NCI-H2196 treated with DMSO at 0.1 percent for 48 hours (cell line): ENCODE data around the gene TIMM44.
"Not testable (repeated sequence)": the region's sequence is repeated elsewhere in the genome, so short reads cannot be mapped to it uniquely, and the experiment has no call there.

Experiments
- DNase-seq: peaks from one replicate; lab custom pipeline; 2025; ENCODE audit not compliant: unreplicated experiment; lab: John Stamatoyannopoulos, UW

Gene TIMM44

GRCh38 chr19:7953060-7953459 lies 9.6 kb upstream of the TIMM44 start:
- DNase-seq, result no peak

- DNase-seq, result no peak
Measured at GRCh38 chr19:7947939-7948338, 4.5 kb upstream of the TIMM44 start.

DNA sequence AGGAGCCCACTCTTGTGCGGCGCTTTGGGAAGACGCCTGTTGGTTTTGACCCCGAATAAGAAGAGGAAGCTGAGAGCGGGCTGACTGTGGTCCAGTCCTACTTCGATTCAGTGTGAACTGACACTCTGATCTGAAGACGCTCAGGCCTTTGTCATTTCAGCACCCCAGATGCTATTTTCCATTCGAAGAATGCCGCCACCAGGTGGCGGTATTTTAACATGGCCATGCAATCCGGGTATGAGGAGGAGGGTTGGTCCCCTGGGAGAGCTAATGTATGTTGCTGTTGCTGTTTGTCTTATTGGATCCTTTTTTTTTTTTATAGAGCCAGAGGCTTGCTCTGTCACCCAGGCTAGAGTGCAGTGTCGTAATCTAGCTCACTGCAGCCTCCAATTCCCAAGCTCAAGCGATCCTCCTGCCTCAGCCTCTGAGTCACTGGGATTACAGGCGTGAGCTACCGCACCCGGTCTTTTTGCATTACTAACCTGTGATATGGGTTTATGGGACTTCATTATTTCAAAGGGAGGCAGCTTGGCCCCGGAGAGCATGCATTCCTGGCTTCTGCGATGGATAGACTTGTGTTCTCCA lies 803 bp upstream of the TIMM44 start:
- peak; percentile 77 for DNase-seq

DNA sequence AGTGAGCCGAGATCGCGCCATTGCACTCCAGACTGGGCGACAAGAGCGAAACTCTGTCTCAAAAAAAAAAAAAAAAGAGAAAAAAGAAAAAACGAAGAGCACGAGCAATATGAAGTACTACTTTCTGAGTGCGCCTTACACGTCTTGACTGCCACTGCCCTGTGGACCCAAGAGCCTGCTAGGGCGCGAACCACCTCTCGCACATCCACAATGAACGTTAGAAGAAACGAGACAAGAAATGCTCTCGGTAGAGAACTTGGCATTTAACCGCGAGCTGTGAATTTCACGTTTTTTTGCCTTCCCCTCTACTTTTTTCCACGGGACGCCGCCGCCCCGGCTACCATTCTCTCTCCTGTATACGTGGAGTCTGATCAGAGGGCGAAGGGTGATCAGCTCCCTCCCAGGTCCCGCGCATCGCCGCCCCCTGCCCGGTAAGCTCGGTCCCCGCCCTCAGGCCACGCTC lies 454 bp downstream of the TIMM44 start:
- no peak for DNase-seq

DNA sequence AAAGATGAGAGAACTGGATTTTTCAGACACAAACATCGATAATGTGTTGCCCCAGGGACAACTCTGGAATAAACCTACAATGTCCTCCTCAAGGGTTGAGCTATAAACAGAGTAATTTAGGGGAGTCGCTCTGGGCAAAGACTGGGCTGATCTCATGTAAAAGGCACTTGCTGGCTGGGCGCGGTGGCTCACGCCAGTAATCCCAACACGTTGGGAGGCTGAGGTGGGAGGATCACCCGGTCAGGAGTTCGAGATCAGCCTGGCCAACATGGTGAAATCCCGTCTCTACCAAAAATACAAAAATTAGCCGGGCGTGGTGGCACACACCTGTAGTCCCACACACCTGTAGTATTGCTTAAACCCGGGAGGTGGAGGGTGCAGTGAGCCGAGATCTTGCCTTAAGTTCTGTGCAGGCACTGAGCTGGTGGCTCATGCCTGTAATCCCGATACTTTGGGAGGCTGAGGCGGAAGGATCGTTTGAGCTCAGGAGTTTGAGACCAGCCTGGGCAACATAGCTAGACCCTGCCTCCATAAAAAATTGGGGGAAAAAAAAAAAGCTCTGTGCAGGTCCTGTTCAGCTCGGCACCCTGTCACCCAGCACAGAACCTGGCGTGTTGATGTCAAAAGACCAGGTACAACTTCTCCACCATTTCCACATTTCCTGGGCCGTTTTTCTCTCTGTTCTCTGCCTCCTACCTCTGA lies 1.4 kb downstream of the TIMM44 start:
- DNase-seq, result no peak

- no peak for DNase-seq
Measured at GRCh38 chr19:7940841-7941240, 2.6 kb downstream of the TIMM44 start.

DNA sequence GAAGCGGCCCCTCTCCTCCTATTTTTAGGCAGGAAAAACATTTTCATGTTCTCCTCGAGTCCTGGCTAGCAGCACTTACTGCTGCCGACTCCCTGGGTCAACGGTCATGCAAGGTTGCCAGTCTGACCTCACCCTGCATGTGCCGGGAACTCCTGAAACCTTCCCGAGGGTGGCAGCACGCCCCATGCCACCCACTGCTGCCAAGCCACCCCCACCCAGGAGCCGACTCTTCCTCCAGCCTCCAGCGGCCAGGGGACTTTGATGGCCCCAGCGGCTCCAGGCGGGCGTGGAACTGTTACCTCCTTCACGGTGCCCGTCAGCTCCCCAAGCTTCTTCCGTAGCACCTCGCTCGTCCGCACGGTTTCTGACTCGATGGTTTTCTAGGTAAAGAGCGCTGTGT lies 8.7 kb downstream of the TIMM44 start:
- DNase-seq, result no peak

- no peak for DNase-seq
Measured at GRCh38 chr19:7933828-7934725, 9.4 kb downstream of the TIMM44 start.

- no peak for DNase-seq
Measured at GRCh38 chr19:7933411-7933810, 10.1 kb downstream of the TIMM44 start.

DNA sequence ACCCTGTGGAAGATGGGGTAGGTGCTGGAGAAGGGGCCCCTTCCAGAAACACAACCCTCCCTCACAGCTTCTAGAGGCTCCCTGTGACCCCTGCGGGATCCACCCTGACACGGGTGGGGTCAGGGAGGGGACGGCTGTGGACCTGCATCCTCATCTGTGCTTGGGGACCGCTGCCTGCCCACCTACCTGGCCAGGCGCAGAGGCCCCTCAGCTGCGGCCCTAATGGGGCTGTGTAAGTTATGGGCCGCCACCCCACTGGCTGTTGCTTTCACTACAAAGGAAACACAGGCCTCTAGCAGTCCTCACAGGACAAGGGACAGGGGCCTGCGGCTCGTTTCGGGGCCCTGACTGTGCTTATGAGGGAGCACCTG lies 10.6 kb downstream of the TIMM44 start:
- DNase-seq, result no peak

DNA sequence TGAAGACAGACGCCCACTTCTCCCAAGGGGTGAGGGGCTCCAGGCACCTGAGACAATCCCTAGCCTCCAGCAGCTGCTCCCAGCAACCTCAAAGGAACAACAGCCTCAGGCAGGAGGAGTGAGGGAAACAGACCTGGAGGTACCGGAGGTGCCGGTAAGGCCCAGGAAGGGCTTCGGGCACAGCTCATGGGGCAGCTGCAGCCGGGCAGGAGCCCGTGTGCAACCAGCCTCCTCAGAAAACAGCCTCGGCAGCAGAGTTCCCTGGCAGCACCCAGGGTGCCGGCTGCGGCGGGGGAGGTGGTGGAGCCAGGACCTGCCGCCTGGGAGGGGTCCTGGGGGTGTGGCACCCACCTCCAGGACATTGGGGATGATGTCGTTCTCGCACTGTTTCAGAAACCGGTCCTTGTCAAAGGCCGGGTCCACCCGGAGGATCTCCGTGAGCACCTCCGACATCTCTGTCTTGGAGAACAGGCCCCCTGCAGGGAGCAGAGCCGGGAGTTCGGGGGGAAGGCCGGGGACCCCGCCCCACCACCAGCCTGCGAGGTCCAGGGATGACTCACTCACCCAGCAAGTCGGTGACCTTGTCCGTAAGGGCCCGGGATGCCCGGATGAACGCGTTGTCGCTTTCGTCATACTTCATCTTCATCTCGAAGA lies 11.1 kb downstream of the TIMM44 start:
- DNase-seq, result no peak

DNA sequence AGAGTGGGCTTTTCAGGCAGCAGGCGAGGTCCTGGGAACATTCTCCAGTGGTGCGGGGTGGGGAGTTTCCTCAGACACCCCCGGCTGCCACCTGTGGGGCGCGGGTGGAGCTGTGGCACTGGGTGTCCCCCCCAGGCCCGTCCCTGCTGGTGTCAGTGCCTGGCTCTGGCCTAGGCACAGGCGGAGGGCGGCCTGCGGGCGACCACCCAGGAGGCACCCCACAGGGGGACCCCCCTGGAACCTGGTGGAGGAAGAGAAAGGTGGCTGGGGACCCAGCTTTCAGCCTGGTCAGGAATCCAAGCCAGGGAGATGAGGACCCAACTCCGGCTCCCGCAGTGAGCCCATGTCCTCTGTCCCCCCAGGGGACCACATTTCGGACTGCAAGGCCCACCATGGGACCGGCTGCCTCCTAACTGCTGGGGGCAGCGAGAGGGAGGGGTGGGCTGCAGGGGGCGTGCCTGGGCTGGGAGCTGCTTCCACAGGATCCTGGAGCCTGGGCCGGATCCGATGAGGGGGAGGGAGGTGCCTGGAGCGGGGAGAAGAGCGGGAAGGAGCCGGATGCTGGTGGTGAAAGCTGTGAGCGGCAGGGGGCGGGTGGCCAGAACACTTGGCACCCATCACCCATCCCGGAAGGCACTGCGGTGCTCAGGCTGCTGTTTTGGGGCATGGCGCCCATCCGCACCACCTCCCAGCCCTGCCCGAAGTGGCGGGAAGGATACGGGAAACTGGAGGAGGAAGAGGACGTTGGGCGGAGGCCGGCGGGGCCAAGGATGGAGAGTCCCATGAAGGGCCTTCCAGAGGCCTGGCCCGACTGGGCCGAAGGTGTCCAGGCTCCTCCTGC lies 12.0 kb downstream of the TIMM44 start:
- DNase-seq, result no peak

DNA sequence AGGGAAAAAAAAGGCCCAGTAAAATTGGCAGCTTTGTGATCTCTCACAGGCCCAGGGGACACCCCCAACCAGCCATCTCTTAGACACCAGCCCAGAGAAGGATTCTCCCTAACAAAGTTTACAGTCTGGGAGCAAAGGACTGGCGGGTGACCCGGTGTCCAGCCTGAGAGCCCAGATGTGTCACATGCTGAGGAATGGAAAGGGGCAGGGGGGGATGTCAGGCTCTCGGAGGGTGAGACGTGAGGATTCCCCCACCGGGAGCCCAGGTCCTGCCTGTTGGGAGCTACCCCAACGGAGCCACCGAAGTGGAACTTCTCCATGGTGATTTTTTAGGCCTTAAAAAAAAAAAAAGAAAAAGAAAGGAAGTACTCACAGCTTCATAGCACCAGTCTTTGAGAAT lies 12.7 kb downstream of the TIMM44 start:
- DNase-seq, result no peak

GRCh38 chr19:7930030-7930429 lies 13.4 kb downstream of the TIMM44 start:
- DNase-seq, result not testable (repeated sequence)

DNA sequence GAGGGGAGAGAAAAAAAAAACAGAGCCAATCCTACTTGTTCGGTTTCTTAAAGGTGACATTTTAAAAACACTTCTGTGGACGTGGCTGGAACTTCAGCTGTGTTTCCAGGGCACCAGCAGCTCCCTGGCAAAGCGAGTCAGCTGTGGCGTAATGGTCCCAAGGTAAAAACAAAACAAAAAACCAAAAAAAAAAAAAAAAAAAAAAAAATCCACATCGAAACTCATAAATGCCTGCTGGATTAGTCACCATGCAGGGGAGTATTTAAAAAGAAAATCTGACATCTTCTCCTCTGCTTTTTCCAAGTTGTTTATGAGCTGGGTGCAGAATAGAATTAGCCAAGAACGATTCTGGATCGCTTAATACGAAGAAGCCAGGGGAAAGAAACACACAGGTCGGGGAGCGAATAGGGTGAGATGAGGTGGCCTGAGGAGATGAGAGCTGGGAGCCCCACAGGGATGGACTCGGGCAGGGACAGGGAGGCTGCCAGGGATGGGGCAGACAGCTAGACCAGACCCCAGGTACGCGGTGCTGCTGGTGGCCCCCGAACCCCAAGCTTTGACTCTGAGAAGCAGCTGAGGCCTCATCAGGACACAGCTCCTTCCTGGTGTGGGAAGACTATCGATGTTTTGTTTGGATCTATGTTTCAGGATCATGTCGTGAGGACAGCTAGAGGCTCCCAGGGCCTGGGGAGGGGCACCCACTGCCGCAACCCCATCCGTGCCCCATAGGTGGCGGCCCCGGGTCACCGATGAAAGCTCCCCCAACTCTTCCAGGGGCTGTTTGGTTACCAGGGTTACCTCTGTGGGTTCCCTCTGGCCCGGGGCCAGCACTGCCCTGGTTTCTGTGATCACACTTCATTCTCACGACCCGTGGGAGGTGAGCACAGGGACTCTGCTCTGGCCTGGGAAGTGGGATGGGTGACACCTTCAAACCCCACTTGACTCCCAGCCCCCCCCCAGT lies 14.4 kb downstream of the TIMM44 start:
- no peak for DNase-seq

DNA sequence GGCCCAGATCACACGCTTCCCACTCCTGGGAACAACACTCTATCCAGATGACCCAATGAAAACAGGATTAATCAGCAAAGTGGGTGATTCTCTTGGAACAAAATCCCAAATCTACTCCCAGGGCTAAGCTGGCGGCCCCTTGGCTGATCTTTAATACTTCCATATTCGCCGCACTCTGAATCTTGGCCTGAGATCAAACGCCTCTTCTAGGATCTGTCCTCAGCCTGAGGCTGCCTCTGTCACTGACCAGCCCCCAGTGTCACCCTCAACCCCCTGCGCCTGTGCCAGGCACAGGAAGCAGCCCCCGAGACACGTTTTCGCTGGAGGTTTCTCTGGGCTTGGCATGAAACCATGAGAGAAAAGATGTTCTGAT lies 15.1 kb downstream of the TIMM44 start:
- DNase-seq, result no peak

DNA sequence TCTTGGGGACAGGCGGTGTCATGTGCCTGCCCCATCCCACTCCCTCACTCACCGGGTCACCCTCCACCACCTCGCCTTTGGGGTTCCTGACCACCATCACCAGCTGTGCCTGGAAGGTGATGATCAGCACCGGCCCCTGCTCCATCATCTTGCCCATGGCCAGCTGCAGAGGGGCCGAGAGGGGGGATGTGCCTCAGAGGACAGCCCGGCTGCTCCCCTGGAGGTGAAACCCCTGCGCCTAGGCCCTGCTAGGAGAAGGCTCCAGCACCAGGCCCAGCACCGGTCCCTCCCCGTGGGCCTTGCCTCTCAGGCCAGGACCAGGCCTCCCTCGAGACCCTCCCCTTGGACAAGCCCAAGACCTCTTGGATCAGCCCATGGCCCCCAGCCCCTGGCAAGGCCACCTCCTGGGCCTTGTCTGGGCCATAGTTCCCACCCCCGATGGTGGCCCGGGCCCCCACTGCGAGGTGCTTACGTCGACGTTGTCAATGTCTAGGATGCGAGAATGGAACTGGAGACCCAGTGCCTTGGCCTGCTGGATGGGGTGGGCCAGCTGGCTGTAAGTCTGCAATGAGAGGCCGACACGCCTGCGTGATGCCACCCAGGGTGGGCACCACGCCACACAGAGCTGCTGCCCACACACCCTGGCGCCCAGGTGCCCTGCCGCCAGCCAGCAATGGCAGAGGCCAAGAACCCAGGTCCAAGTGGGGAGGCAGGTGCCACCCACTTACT lies 15.7 kb downstream of the TIMM44 start:
- no peak for DNase-seq

- DNase-seq, result no peak
Measured at GRCh38 chr19:7926727-7927604, 16.5 kb downstream of the TIMM44 start.
